Heart left ventricle (tissue), 13 donors: ENCODE results near the gene KRTAP10-8.

Source experiments
- POLR2A ChIP-seq, 2 donors: fragments of 450-650 bp; IDR thresholded peaks; one replicate each; pipeline ENCODE4 v1.6.1; 2017; ENCODE audit warnings: antibody characterized with exemption in 2 of 2, mild to moderate bottlenecking in 2 of 2, moderate library complexity in 2 of 2
- TF ChIP-seq, protein P1 (sequence below), 12 donors: fragments of 200-600 bp; sonication (generic) in 4 of 12; IDR thresholded peaks; one replicate each; pipeline versions ENCODE4 v1.5.0 to v1.8.0; 2018 to 2022; ENCODE audit warnings: antibody characterized with exemption in 12 of 12, mild to moderate bottlenecking in 5 of 12
- donor health status: ischemic (EF 13 %, LVEDD 7.1; RV severe dilation, severe dysfunction).
- donor health status: DM: no; HTN: yes; CAD: no.
- donor health status: DM: no; HTN: no; CAD: no.
- donor health status: ischemic (EF 25% LVEDD 6.9; RV normal size, moderate dysfunction).
- donor health status: ischemic (EF 25% LVEDD 5.7; RV mildly dilated, moderate dysfunction).
- donor health status: ischemic (EF 35%, LVEDD 5.7; RV mildly dilated, moderate dysfunction).
- donor health status: nonischemic (EF 11% LVEDD 7.7; RV severe dilation, severe dysfunction).
- donor health status: DM: yes; HTN: yes; CAD: no.
- donor health status: PGD.
- donor health status: ischemic (EF 29% LVEDD 5.4; RV normal size, mild dysfunction).
- donor health status: nonischemic (EF 23%, LVEDD 6.1; RV moderate dilation, normal function).

DNA sequence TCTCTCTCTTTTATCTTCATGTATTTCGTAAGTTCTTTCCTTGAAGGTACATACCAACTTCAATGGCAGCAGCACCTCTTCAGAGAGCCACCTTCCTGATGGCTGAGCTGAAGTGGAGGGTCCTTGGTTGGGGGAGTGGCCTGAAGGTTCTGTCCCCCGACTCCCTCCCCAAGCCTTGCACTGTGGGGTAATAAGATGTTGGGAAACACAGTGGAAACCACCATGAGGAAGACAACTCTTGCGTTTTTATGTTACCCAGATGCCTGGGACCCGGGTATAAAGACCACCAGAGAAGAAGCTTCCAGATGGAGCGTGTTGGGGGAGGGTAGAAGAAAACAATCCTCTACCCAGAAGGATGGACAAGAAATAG is 46.6 kb downstream of the KRTAP10-8 start:
- TF ChIP-seq POLR2A (IDR thresholded peaks at IDR 0.05): no peak
- TF ChIP-seq, protein P1, sequence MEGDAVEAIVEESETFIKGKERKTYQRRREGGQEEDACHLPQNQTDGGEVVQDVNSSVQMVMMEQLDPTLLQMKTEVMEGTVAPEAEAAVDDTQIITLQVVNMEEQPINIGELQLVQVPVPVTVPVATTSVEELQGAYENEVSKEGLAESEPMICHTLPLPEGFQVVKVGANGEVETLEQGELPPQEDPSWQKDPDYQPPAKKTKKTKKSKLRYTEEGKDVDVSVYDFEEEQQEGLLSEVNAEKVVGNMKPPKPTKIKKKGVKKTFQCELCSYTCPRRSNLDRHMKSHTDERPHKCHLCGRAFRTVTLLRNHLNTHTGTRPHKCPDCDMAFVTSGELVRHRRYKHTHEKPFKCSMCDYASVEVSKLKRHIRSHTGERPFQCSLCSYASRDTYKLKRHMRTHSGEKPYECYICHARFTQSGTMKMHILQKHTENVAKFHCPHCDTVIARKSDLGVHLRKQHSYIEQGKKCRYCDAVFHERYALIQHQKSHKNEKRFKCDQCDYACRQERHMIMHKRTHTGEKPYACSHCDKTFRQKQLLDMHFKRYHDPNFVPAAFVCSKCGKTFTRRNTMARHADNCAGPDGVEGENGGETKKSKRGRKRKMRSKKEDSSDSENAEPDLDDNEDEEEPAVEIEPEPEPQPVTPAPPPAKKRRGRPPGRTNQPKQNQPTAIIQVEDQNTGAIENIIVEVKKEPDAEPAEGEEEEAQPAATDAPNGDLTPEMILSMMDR (IDR thresholded peaks at IDR 0.05): no peak
